Neural crest cell (in vitro differentiated cells): Measurements from ENCODE around the gene RASSF9. TPM values are rescaled to one million over a fixed set of nuclear protein-coding genes. Genes with fewer than 3 reads are reported as not detected.
A peak's percentile ranks its signal among the peaks of the same experiment; 100 is the strongest.

Source experiments
- DNase-seq: peaks from one replicate; pipeline ENCODE4 v3.0.0; 2021; ENCODE audit warnings: low read depth, mixed read lengths, low spot score
- H3K27ac Mint-ChIP-seq: one replicate; pipeline ENCODE4 v1.8.0; 2021; ENCODE audit warnings: mild to moderate bottlenecking, mixed read lengths; ENCODE audit not compliant: unreplicated experiment
- H3K27me3 Mint-ChIP-seq: 2 replicates; pipeline ENCODE4 v1.8.0; 2021; ENCODE audit warnings: low read depth, mild to moderate bottlenecking, mixed read lengths
- H3K36me3 Mint-ChIP-seq: 2 replicates; pipeline ENCODE4 v1.8.0; 2021; ENCODE audit warnings: low read depth, mild to moderate bottlenecking, mixed read lengths
- H3K4me1 Mint-ChIP-seq: 2 replicates; pipeline ENCODE4 v1.8.0; 2021; ENCODE audit warnings: mixed read lengths
- H3K4me3 Mint-ChIP-seq: one replicate; pipeline ENCODE4 v1.8.0; 2021; ENCODE audit warnings: mild to moderate bottlenecking, mixed read lengths
- H3K9me3 Mint-ChIP-seq: 2 replicates; pipeline ENCODE4 v1.8.0; 2021; ENCODE audit warnings: mixed read lengths
- CTCF ChIP-seq: fragments of 200-600 bp; sonication (generic); conservative IDR thresholded peaks from 2 replicates; pipeline ENCODE4 v1.5.0; 2021; ENCODE audit warnings: antibody characterized with exemption, mild to moderate bottlenecking
- total RNA-seq: library from RNA; stranded (reverse); gene quantifications from 2 replicates; pipeline ENCODE4 v1.2.1, GENCODE V29; 2021

RASSF9 gene
- total RNA-seq, 1 donor from 2014 or later, result not detected

- Mint-ChIP-seq H3K9me3 (no peaks in the 10 kb centered on the region), H3K27ac (no peak overlapping the region), H3K4me3 (no peak overlapping the region)
Measured at GRCh38 chr12:85794531-85794930, 41.7 kb downstream of the RASSF9 start.

GRCh38 chr12:85784096-85784720, 52.0 kb downstream of the RASSF9 start:
- no peaks in the 10 kb centered on the region for H3K4me1 Mint-ChIP-seq
- TF ChIP-seq CTCF, result no peak
- no peaks in the 10 kb centered on the region for H3K36me3 Mint-ChIP-seq
- H3K4me3 Mint-ChIP-seq, result no peak overlapping the region
- no peaks in the 10 kb centered on the region for H3K27me3 Mint-ChIP-seq
- H3K9me3 Mint-ChIP-seq, result no peaks in the 10 kb centered on the region
- DNase-seq, result no peak
- H3K27ac Mint-ChIP-seq, result no peak overlapping the region

More at GRCh38 chr12:85794531-85794930, 41.7 kb downstream of the RASSF9 start:
- Mint-ChIP-seq H3K27me3 (no peaks in the 10 kb centered on the region), H3K36me3 (no peaks in the 10 kb centered on the region), H3K4me1 (no peaks in the 10 kb centered on the region)
- no peak for TF ChIP-seq CTCF
- DNase-seq, result no peak

GRCh38 chr12:85782711-85783110, 53.5 kb downstream of the RASSF9 start:
- Mint-ChIP-seq H3K27ac (no peak overlapping the region), H3K4me3 (no peak overlapping the region), H3K9me3 (no peaks in the 10 kb centered on the region), H3K4me1 (no peaks in the 10 kb centered on the region), H3K27me3 (no peaks in the 10 kb centered on the region), H3K36me3 (no peaks in the 10 kb centered on the region)
- TF ChIP-seq CTCF, result no peak
- DNase-seq, result no peak

- no peaks in the 10 kb centered on the region for H3K27me3 Mint-ChIP-seq
- H3K4me3 Mint-ChIP-seq, result no peak overlapping the region
- no peaks in the 10 kb centered on the region for H3K9me3 Mint-ChIP-seq
- H3K36me3 Mint-ChIP-seq, result no peaks in the 10 kb centered on the region
- no peaks in the 10 kb centered on the region for H3K4me1 Mint-ChIP-seq
- no peak for TF ChIP-seq CTCF
- H3K27ac Mint-ChIP-seq, result peak overlapping the region; percentile 31
- DNase-seq, result no peak
Measured at GRCh38 chr12:85781766-85782165, 54.4 kb downstream of the RASSF9 start.

GRCh38 chr12:85779768-85780167, 56.4 kb downstream of the RASSF9 start:
- Mint-ChIP-seq H3K27ac (no peak overlapping the region), H3K9me3 (no peaks in the 10 kb centered on the region), H3K4me3 (no peak overlapping the region), H3K4me1 (no peaks in the 10 kb centered on the region), H3K27me3 (no peaks in the 10 kb centered on the region), H3K36me3 (no peaks in the 10 kb centered on the region)
- DNase-seq, result no peak
- no peak for TF ChIP-seq CTCF
